B cell (primary cell): ENCODE data around the gene ANOS1. TPM values are rescaled to one million over a fixed set of nuclear protein-coding genes. Genes with fewer than 3 reads are reported as not detected.

Source experiments
- ATAC-seq: fragments of 200-7000 bp; cut with Tn5 transposase; one replicate; pipeline ENCODE4 v1.10.0; 2021; ENCODE audit warnings: low read depth, mild to moderate bottlenecking, moderate number of reproducible peaks, moderate library complexity
- CTCF ChIA-PET: fragments of 350-600 bp; sonication (Branson Sonifier 250); formaldehyde crosslinking; loops from one replicate; lab custom pipeline; 2021; ENCODE audit warnings: antibody characterized with exemption, inconsistent platforms; lab: Charles Lee
- POLR2A ChIA-PET: fragments of 350-600 bp; sonication (Branson Sonifier 250); formaldehyde crosslinking; loops from one replicate; lab custom pipeline; 2021; ENCODE audit warnings: antibody characterized with exemption; lab: Charles Lee
- DNase-seq: peaks from one replicate; pipeline ENCODE4 v3.0.0; 2013
- H2AFZ ChIP-seq: 2 replicates; pipeline ENCODE4 v1.6.1; 2012; ENCODE audit warnings: mild to moderate bottlenecking, low read depth, low read length; ENCODE audit not compliant: insufficient read depth, poor library complexity, severe bottlenecking
- H3K27ac ChIP-seq, 2 donors: 1 replicate in 1 of 2; 2 replicates in 1 of 2; pipeline ENCODE4 v1.5.1; 2012 to 2013; ENCODE audit warnings: low read length in 2 of 2, mild to moderate bottlenecking in 2 of 2, moderate library complexity in 1 of 2
- H3K27me3 ChIP-seq, 4 experiments: fragments of 200-600 bp in 1 of 4; sonication (generic) in 1 of 4; replicated peaks in 1 of 4; 1 replicate in 2 of 4; 2 replicates in 2 of 4; pipeline versions ENCODE4 v1.6.1 to v1.7.0; 2013 to 2016; ENCODE audit warnings: low read length in 3 of 4, mild to moderate bottlenecking in 2 of 4, mixed read lengths in 1 of 4, moderate library complexity in 1 of 4; ENCODE audit not compliant: insufficient read depth in 4 of 4, control insufficient read depth in 3 of 4; ENCODE audit errors: control extremely low read depth in 1 of 4
- H3K36me3 ChIP-seq, 2 experiments: replicated peaks in 1 of 2; 1 replicate in 1 of 2; 2 replicates in 1 of 2; pipeline versions ENCODE4 v1.6.1 to v1.7.1; 2013; ENCODE audit warnings: low read length in 1 of 2; ENCODE audit not compliant: insufficient read depth in 2 of 2, control insufficient read depth in 1 of 2; ENCODE audit errors: control extremely low read depth in 1 of 2, extremely low read depth in 1 of 2
- H3K4me1 ChIP-seq, 2 donors: fragments of 200-600 bp in 1 of 2; sonication (generic) in 1 of 2; 1 replicate in 1 of 2; 2 replicates in 1 of 2; pipeline versions ENCODE4 v1.5.1 to v1.6.1; 2013 to 2017; ENCODE audit warnings: low read length in 2 of 2; ENCODE audit not compliant: control insufficient read depth in 2 of 2, insufficient read depth in 2 of 2
- H3K4me2 ChIP-seq: replicated peaks from 2 replicates; pipeline ENCODE3; 2012; ENCODE audit warnings: mild to moderate bottlenecking, low read depth, low read length; ENCODE audit not compliant: poor library complexity, severe bottlenecking
- H3K4me3 ChIP-seq, 5 experiments: fragments of 200-600 bp in 1 of 5; sonication (generic) in 1 of 5; 1 replicate in 3 of 5; 2 replicates in 2 of 5; pipeline versions ENCODE4 v1.5.1 to v1.7.0; 2011 to 2016; ENCODE audit warnings: low read length in 4 of 5, mild to moderate bottlenecking in 4 of 5, low read depth in 2 of 5, control low read depth in 1 of 5, moderate library complexity in 1 of 5; ENCODE audit not compliant: insufficient read depth in 1 of 5; ENCODE audit errors: control extremely low read depth in 1 of 5, extremely low read depth in 1 of 5
- H3K79me2 ChIP-seq: fragments of 200-600 bp; sonication (generic); one replicate; pipeline ENCODE4 v1.6.0; 2016; ENCODE audit warnings: low read length; ENCODE audit not compliant: control insufficient read depth, insufficient read depth
- H3K9ac ChIP-seq: fragments of 200-600 bp; sonication (generic); 2 replicates; pipeline ENCODE4 v1.6.1; 2017; ENCODE audit warnings: mild to moderate bottlenecking, low read length, moderate library complexity
- H3K9me3 ChIP-seq, 3 donors: one replicate each; pipeline versions ENCODE4 v1.6.1 to v1.7.1; 2013; ENCODE audit warnings: low read length in 2 of 3; ENCODE audit not compliant: control insufficient read depth in 2 of 3, insufficient read depth in 1 of 3; ENCODE audit errors: control extremely low read depth in 1 of 3
- H4K20me1 ChIP-seq: 2 replicates; pipeline ENCODE4 v1.6.0; 2012; ENCODE audit warnings: mild to moderate bottlenecking, low read length; ENCODE audit not compliant: insufficient read depth, control insufficient read depth, poor library complexity, severe bottlenecking
- H3K27ac Mint-ChIP-seq: one replicate; pipeline ENCODE4 v1.8.0; 2021; ENCODE audit warnings: mixed read lengths
- H3K27me3 Mint-ChIP-seq: one replicate; pipeline ENCODE4 v1.8.0; 2021; ENCODE audit warnings: mixed read lengths
- H3K4me1 Mint-ChIP-seq: one replicate; pipeline ENCODE4 v1.8.0; 2021; ENCODE audit warnings: mixed read lengths
- H3K4me3 Mint-ChIP-seq: one replicate; pipeline ENCODE4 v1.8.0; 2021; ENCODE audit warnings: mixed read lengths
- H3K9me3 Mint-ChIP-seq: one replicate; pipeline ENCODE4 v1.8.0; 2022; ENCODE audit warnings: mixed read lengths; ENCODE audit not compliant: insufficient read depth
- EZH2 ChIP-seq: IDR thresholded peaks from 2 replicates; pipeline ENCODE4 v1.6.1; 2012; ENCODE audit warnings: borderline replicate concordance, low read depth, mild to moderate bottlenecking, moderate library complexity, low read length; ENCODE audit not compliant: insufficient read depth, poor library complexity, severe bottlenecking
- WGBS: methylation state at CpG from one replicate; pipeline ENCODE4 v1.1.5; 2013; ENCODE audit warnings: missing lambda C conversion rate; ENCODE audit not compliant: insufficient coverage; 5-methylcytosine and 5-hydroxymethylcytosine counted together
- intact Hi-C: fragments of 100-400 bp; cut with micrococcal nuclease; formaldehyde crosslinking; loops from one replicate; pipeline ENCODE4 v1.10.0; 2022
- polyA plus RNA-seq: library from polyadenylated mRNA; depleted of rRNA; stranded (reverse); fragments of >200 nt; gene quantifications from 2 replicates; pipeline ENCODE4 v1.2.3, GENCODE V29; 2012
- total RNA-seq, 2 donors: library from RNA; stranded (reverse); fragments of 120-200 nt in 1 of 2; gene quantifications; 1 replicate in 1 of 2; 2 replicates in 1 of 2; pipeline versions ENCODE4 v1.2.3 to v1.2.4, GENCODE V29; 2013 to 2022
- TF ChIP-seq, protein P1 (sequence below): fragments of 200-600 bp; IDR thresholded peaks from one replicate; pipeline ENCODE4 v1.8.0; 2022; ENCODE audit warnings: antibody characterized with exemption, mild to moderate bottlenecking

ANOS1 gene
- total and polyA plus RNA-seq, 2 donors (not counting 1 experiment from before 2014, with no cell fraction given), result 0.10 TPM; not detected in 1

DNA sequence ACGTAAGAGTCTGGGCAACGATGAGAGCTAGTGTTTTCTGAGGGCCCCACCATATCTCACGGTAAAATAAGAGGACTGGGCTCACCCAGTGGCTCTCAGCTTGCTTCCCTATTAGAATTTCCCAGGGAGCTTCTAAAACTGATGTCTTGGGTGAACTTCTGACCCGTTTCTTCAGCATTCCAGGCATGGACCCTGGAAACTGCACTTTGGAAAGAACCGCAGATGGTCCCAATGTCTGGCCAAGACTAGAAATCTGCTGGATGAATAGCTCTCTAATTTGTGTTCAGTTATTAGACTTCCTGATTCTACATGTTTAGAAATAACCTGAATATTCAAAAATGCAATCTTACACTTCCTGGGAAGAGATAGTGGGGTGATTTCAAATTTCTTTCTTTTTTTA is 127.8 kb downstream of the ANOS1 start:
- ChIA-PET POLR2A (no interaction called here), CTCF (no interaction called here)
- Histone ChIP-seq H3K9me3 (no peaks in the 10 kb centered on the region), H3K4me2 (no peak overlapping the region), H3K4me1 (no peaks in the 10 kb centered on the region), H3K4me3 (no peak overlapping the region), H3K36me3 (no peaks in the 10 kb centered on the region), H3K27ac (no peak overlapping the region), H3K79me2 (no peaks in the 10 kb centered on the region), H4K20me1 (no peaks in the 10 kb centered on the region), H3K9ac (no peak overlapping the region), H2AFZ (no peak overlapping the region), H3K27me3 (no peaks in the 10 kb centered on the region)
- no peak for TF ChIP-seq EZH2
- TF ChIP-seq, protein P1, sequence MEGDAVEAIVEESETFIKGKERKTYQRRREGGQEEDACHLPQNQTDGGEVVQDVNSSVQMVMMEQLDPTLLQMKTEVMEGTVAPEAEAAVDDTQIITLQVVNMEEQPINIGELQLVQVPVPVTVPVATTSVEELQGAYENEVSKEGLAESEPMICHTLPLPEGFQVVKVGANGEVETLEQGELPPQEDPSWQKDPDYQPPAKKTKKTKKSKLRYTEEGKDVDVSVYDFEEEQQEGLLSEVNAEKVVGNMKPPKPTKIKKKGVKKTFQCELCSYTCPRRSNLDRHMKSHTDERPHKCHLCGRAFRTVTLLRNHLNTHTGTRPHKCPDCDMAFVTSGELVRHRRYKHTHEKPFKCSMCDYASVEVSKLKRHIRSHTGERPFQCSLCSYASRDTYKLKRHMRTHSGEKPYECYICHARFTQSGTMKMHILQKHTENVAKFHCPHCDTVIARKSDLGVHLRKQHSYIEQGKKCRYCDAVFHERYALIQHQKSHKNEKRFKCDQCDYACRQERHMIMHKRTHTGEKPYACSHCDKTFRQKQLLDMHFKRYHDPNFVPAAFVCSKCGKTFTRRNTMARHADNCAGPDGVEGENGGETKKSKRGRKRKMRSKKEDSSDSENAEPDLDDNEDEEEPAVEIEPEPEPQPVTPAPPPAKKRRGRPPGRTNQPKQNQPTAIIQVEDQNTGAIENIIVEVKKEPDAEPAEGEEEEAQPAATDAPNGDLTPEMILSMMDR, result no peak
- ATAC-seq (no peak), DNase-seq (no peak)
- Mint-ChIP-seq H3K27me3 (no peaks in the 10 kb centered on the region), H3K9me3 (no peaks in the 10 kb centered on the region), H3K4me1 (no peaks in the 10 kb centered on the region), H3K27ac (no peak overlapping the region), H3K4me3 (no peak overlapping the region)
- WGBS, result 100% methylated on average over 1 of the region's 5 CpGs
- intact Hi-C loops, result no loop called here

DNA sequence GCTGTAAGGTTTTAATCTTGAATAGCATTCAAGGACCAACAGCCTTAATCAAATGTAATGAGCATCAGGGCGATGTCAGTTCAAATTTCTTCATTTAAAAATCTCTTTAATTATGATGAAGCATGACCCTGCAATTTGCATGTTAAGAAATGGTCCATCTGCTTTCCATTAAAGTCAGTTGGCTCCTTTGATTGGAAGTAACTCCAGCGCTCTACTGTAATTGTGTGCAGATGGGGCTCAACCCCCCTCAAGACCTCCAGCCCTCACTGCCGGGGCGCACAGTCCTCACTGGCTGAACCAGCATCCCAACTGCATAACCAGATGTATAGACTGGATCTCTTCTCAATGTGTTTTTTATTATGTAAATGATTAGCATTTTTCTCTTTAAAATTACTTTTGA is 140.4 kb downstream of the ANOS1 start:
- POLR2A ChIA-PET, result no interaction called here
- WGBS, result no CpG with 5 or more reads among the region's 4 CpGs
- H3K4me3 ChIP-seq, result no peak overlapping the region

More for the DNA sequence above, 140.4 kb downstream of the ANOS1 start:
- Mint-ChIP-seq H3K9me3 (no peaks in the 10 kb centered on the region), H3K4me1 (no peaks in the 10 kb centered on the region), H3K27me3 (no peaks in the 10 kb centered on the region), H3K4me3 (no peak overlapping the region), H3K27ac (no peak overlapping the region)
- no peaks in the 10 kb centered on the region for H3K9me3 ChIP-seq
- H3K27me3 ChIP-seq, result no peaks in the 10 kb centered on the region
- H4K20me1 ChIP-seq, result no peaks in the 10 kb centered on the region
- H3K9ac ChIP-seq, result no peak overlapping the region
- intact Hi-C loops, result no loop called here
- H3K79me2 ChIP-seq, result no peaks in the 10 kb centered on the region
- H3K4me2 ChIP-seq, result no peak overlapping the region
- H2AFZ ChIP-seq, result no peak overlapping the region
- CTCF ChIA-PET, result no interaction called here
- H3K27ac ChIP-seq, result no peak overlapping the region
- ATAC-seq (no peak), DNase-seq (no peak)
- H3K36me3 ChIP-seq, result no peaks in the 10 kb centered on the region
- H3K4me1 ChIP-seq, result no peaks in the 10 kb centered on the region
- TF ChIP-seq, protein P1, result no peak
- TF ChIP-seq EZH2, result no peak
